ENCODE results near the gene CNGA4.

DNA sequence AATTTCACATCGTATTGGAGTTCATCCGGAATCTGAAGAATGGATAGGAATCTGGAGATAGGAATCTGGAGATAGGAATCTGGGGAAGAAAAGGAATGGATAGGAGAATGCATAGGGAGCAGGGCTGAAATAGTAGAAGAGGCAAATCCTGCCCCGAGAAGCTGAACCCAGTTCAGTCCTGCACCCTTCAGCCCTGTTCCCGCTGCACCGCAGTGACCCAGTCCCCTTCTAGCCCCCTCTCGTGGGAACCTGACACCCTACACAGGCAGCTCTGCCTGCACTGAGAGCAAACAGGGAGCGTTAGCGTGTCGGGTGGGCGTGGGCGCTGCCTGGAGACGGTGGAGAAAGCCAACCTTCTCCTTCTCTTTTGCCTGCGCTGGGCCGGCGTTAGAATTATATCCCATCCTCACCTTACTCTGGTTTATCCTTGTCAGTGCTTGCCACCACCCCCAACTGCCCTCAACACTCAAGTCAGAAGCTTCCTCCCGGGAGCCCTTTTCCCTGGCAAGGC, 19.7 kb downstream of the CNGA4 start:
- TF ChIP-seq POLR2AphosphoS5 (IDR thresholded peaks at IDR 0.05) (no peak), POLR2A (IDR thresholded peaks at IDR 0.05) (no peak)

Measured in transverse colon (tissue), 3 donors.